ENCODE measurements around the gene CMYA5. TPM values are rescaled to one million over a fixed set of nuclear protein-coding genes. Genes with fewer than 3 reads are reported as not detected.

The CMYA5 gene
- total RNA-seq, 2 experiments from 2014 or later, result 0.13 to 0.21 TPM

GRCh38 chr5:79787448-79787847 is 97.8 kb downstream of the CMYA5 start:
- DNase-seq (ENCODE audit: low spot score), result no peak
- Histone ChIP-seq H3K9me3 (ENCODE audit: low read length) (no peaks in the 10 kb centered on the region), H3K4me3 (ENCODE audit: low read depth, low read length, poor library complexity, severe bottlenecking) (no peak overlapping the region), H3K9me2 (ENCODE audit: insufficient read depth, low read length) (no peaks in the 10 kb centered on the region), H2AFZ (ENCODE audit: low read length) (no peak overlapping the region), H3K27ac (ENCODE audit: low read depth, low read length, poor library complexity, severe bottlenecking) (no peak overlapping the region), H3K4me1 (ENCODE audit: insufficient read depth, low read length, poor library complexity, severe bottlenecking) (no peaks in the 10 kb centered on the region), H3K79me2 (ENCODE audit: insufficient read depth, low read depth, low read length) (no peaks in the 10 kb centered on the region), H3K36me3 (ENCODE audit: insufficient read depth, low read length) (no peaks in the 10 kb centered on the region), H4K20me1 (ENCODE audit: insufficient read depth, low read length) (no peaks in the 10 kb centered on the region), H3K4me2 (ENCODE audit: low read length) (no peak overlapping the region)
- TF ChIP-seq CTCF (conservative IDR thresholded peaks at IDR 0.05; ENCODE audit: low read length) (no peak), EZH2phosphoT487 (IDR thresholded peaks at IDR 0.05; ENCODE audit: borderline replicate concordance, low read depth, low read length) (no peak)
- BruUV-seq (replicated peaks), result no TSS peak
- POLR2A ChIA-PET, result no interaction called here
- CTCF ChIA-PET (ENCODE audit: unreplicated experiment), result no interaction called here
- intact Hi-C loops (cut with micrococcal nuclease; ENCODE audit: unreplicated experiment), result no loop called here

- no peak overlapping the region for H3K4me2 ChIP-seq (ENCODE audit: low read length)
- H3K79me2 ChIP-seq (ENCODE audit: insufficient read depth, low read depth, low read length), result no peaks in the 10 kb centered on the region
- no peak overlapping the region for H3K27ac ChIP-seq (ENCODE audit: low read depth, low read length, poor library complexity, severe bottlenecking)
- intact Hi-C loops (cut with micrococcal nuclease; ENCODE audit: unreplicated experiment), result no loop called here
- no peak for DNase-seq (ENCODE audit: low spot score)
- ChIA-PET POLR2A (interaction anchor here (0.6 kb wide), 1 partner anchor 435 kb away, joined by 3 read pairs; no protein-coding TSS in a partner anchor), CTCF (ENCODE audit: unreplicated experiment) (no interaction called here)
- no peak overlapping the region for H2AFZ ChIP-seq (ENCODE audit: low read length)
- no peaks in the 10 kb centered on the region for H3K36me3 ChIP-seq (ENCODE audit: insufficient read depth, low read length)
- H3K4me1 ChIP-seq (ENCODE audit: insufficient read depth, low read length, poor library complexity, severe bottlenecking), result no peaks in the 10 kb centered on the region
- H3K4me3 ChIP-seq (ENCODE audit: low read depth, low read length, poor library complexity, severe bottlenecking), result no peak overlapping the region
- no peaks in the 10 kb centered on the region for H3K9me3 ChIP-seq (ENCODE audit: low read length)
- no peaks in the 10 kb centered on the region for H4K20me1 ChIP-seq (ENCODE audit: insufficient read depth, low read length)
- H3K9me2 ChIP-seq (ENCODE audit: insufficient read depth, low read length), result no peaks in the 10 kb centered on the region
- BruUV-seq (replicated peaks), result no TSS peak
- TF ChIP-seq CTCF (conservative IDR thresholded peaks at IDR 0.05; ENCODE audit: low read length), result no peak
- no peak for TF ChIP-seq EZH2phosphoT487 (IDR thresholded peaks at IDR 0.05; ENCODE audit: borderline replicate concordance, low read depth, low read length)
These were observed 102.2 kb downstream of the CMYA5 start for GRCh38 chr5:79791843-79792242.

- H3K36me3 ChIP-seq (ENCODE audit: insufficient read depth, low read length), result no peaks in the 10 kb centered on the region
- ChIA-PET POLR2A (interaction anchor here (1.7 kb wide), 1 partner anchor 18 kb away, joined by 3 read pairs; no protein-coding TSS in a partner anchor), CTCF (ENCODE audit: unreplicated experiment) (no interaction called here)
- no peaks in the 10 kb centered on the region for H3K79me2 ChIP-seq (ENCODE audit: insufficient read depth, low read depth, low read length)
- no peaks in the 10 kb centered on the region for H3K9me2 ChIP-seq (ENCODE audit: insufficient read depth, low read length)
- H4K20me1 ChIP-seq (ENCODE audit: insufficient read depth, low read length), result no peaks in the 10 kb centered on the region
- BruUV-seq (replicated peaks), result no TSS peak
- intact Hi-C loops (cut with micrococcal nuclease; ENCODE audit: unreplicated experiment), result no loop called here
- no peak overlapping the region for H2AFZ ChIP-seq (ENCODE audit: low read length)
- no peak overlapping the region for H3K4me2 ChIP-seq (ENCODE audit: low read length)
- H3K4me3 ChIP-seq (ENCODE audit: low read depth, low read length, poor library complexity, severe bottlenecking), result no peak overlapping the region
- no peak for DNase-seq (ENCODE audit: low spot score)
- no peak overlapping the region for H3K27ac ChIP-seq (ENCODE audit: low read depth, low read length, poor library complexity, severe bottlenecking)
- H3K4me1 ChIP-seq (ENCODE audit: insufficient read depth, low read length, poor library complexity, severe bottlenecking), result no peaks in the 10 kb centered on the region
- H3K9me3 ChIP-seq (ENCODE audit: low read length), result no peaks in the 10 kb centered on the region
- no peak for TF ChIP-seq EZH2phosphoT487 (IDR thresholded peaks at IDR 0.05; ENCODE audit: borderline replicate concordance, low read depth, low read length)
- TF ChIP-seq CTCF (conservative IDR thresholded peaks at IDR 0.05; ENCODE audit: low read length), result no peak
These were observed 102.8 kb downstream of the CMYA5 start for GRCh38 chr5:79792463-79792862.
